A673 (cell line): Measurements from ENCODE around the gene ISOC2. TPM values are rescaled to one million over a fixed set of nuclear protein-coding genes. Genes with fewer than 3 reads are reported as not detected.

ENCODE experiments used
- BruUV-seq: library from RNA; stranded (reverse); fragments of 400-500 nt; replicated peaks from 2 replicates; lab custom pipeline; 2021; lab: Mats Ljungman, UMichigan
- CTCF ChIA-PET: fragments of 300-600 bp; sonication (Branson Sonifier 250); formaldehyde crosslinking; loops from one replicate; lab custom pipeline; 2022; ENCODE audit warnings: antibody characterized with exemption; lab: Charles Lee
- POLR2A ChIA-PET: fragments of 300-600 bp; sonication (Branson Sonifier 250); formaldehyde crosslinking; loops from one replicate; lab custom pipeline; 2022; ENCODE audit warnings: antibody characterized with exemption; ENCODE audit not compliant: low non-redundant PET; lab: Charles Lee
- DNase-seq: peaks from one replicate; pipeline ENCODE4 v3.0.0-alpha.2; 2015; ENCODE audit warnings: low spot score
- H3K27ac ChIP-seq: fragments of 200-600 bp; sonication (generic); 2 replicates; pipeline ENCODE4 v1.5.1; 2016; ENCODE audit warnings: mixed run types, low read depth, mild to moderate bottlenecking, mixed read lengths, antibody characterized with exemption, low read length; ENCODE audit not compliant: poor library complexity, severe bottlenecking
- H3K27me3 ChIP-seq: fragments of 200-600 bp; sonication (generic); replicated peaks from 2 replicates; pipeline ENCODE4 v1.6.1; 2017; ENCODE audit warnings: mixed run types, low read depth, mild to moderate bottlenecking, mixed read lengths, antibody characterized with exemption, low read length; ENCODE audit not compliant: insufficient read depth, poor library complexity
- H3K36me3 ChIP-seq: fragments of 200-600 bp; sonication (generic); 2 replicates; pipeline ENCODE4 v1.6.1; 2016; ENCODE audit warnings: mixed run types, mild to moderate bottlenecking, mixed read lengths, antibody characterized with exemption, low read length; ENCODE audit not compliant: insufficient read depth, poor library complexity, severe bottlenecking
- H3K4me1 ChIP-seq: fragments of 200-600 bp; sonication (generic); 2 replicates; pipeline ENCODE4 v1.6.1; 2017; ENCODE audit warnings: mixed run types, mild to moderate bottlenecking, mixed read lengths, antibody characterized with exemption, low read length; ENCODE audit not compliant: insufficient read depth, poor library complexity, severe bottlenecking
- H3K4me3 ChIP-seq: fragments of 200-600 bp; sonication (generic); 2 replicates; pipeline ENCODE4 v1.5.1; 2016; ENCODE audit warnings: low read depth, mixed run types, mild to moderate bottlenecking, mixed read lengths, low read length; ENCODE audit not compliant: poor library complexity, severe bottlenecking
- H3K9me3 ChIP-seq: fragments of 200-600 bp; sonication (generic); 2 replicates; pipeline ENCODE4 v1.6.1; 2016; ENCODE audit warnings: mixed run types, low read depth, mild to moderate bottlenecking, mixed read lengths, antibody characterized with exemption, low read length; ENCODE audit not compliant: poor library complexity, severe bottlenecking
- CTCF ChIP-seq: fragments of 300-800, 200-600 bp; sonication (generic); conservative IDR thresholded peaks from 2 replicates; pipeline ENCODE4 v1.5.1; 2017; ENCODE audit warnings: low read depth, mild to moderate bottlenecking, antibody characterized with exemption, low read length, moderate library complexity, mixed read lengths
- EZH2 ChIP-seq: fragments of 200-600 bp; sonication (generic); IDR thresholded peaks from 2 replicates; pipeline ENCODE4 v1.6.1; 2017; ENCODE audit warnings: borderline replicate concordance, low read depth, mild to moderate bottlenecking, mixed read lengths, antibody characterized with exemption, low read length; ENCODE audit not compliant: poor library complexity, severe bottlenecking
- intact Hi-C: fragments of 100-400 bp; cut with micrococcal nuclease; formaldehyde crosslinking; loops from one replicate; pipeline ENCODE4 v1.10.0; 2022; ENCODE audit not compliant: unreplicated experiment
- total RNA-seq: library from RNA; stranded (reverse); gene quantifications from 2 replicates; pipeline ENCODE4 v1.2.3, GENCODE V29; 2021

The ISOC2 gene
- total RNA-seq, 1 experiment from 2014 or later: 33.2 TPM

- ChIA-PET POLR2A (no interaction called here), CTCF (no interaction called here)
- Histone ChIP-seq H3K36me3 (no peaks in the 10 kb centered on the region), H3K9me3 (no peaks in the 10 kb centered on the region), H3K27ac (no peak overlapping the region), H3K4me1 (peaks cover 31% of the 10 kb centered on the region), H3K27me3 (no peaks in the 10 kb centered on the region), H3K4me3 (no peak overlapping the region)
- TF ChIP-seq EZH2 (no peak), CTCF (no peak)
- BruUV-seq: no TSS peak
- DNase-seq: no peak
- intact Hi-C loops: loop anchor here (5.0 kb wide), 1 partner anchor 144 kb away; the partner anchor contains the start of gene ZNF865
These were observed 2.2 kb upstream of the ISOC2 start for GRCh38 chr19:55463583-55464031.

GRCh38 chr19:55462722-55463121, 1.3 kb upstream of the ISOC2 start:
- BruUV-seq: no TSS peak
- H3K36me3 ChIP-seq: no peaks in the 10 kb centered on the region
- no peak for DNase-seq
- H3K4me3 ChIP-seq: no peak overlapping the region
- POLR2A ChIA-PET: no interaction called here
- H3K27ac ChIP-seq: no peak overlapping the region
- CTCF ChIA-PET: no interaction called here
- no peaks in the 10 kb centered on the region for H3K27me3 ChIP-seq
- peaks cover 38% of the 10 kb centered on the region for H3K4me1 ChIP-seq
- TF ChIP-seq EZH2 (no peak), CTCF (no peak)
- no peaks in the 10 kb centered on the region for H3K9me3 ChIP-seq
- intact Hi-C loops: loop anchor here (5.0 kb wide), 1 partner anchor 145 kb away; the partner anchor contains the start of gene ZNF865

GRCh38 chr19:55461974-55462626, 658 bp upstream of the ISOC2 start:
- no peaks in the 10 kb centered on the region for H3K36me3 ChIP-seq
- no peak for TF ChIP-seq CTCF
- no peak for TF ChIP-seq EZH2
- ChIA-PET POLR2A (no interaction called here), CTCF (interaction anchor here (0.5 to 1.1 kb wide), 4 partner anchors 42 to 261 kb away, joined by 3 to 4 read pairs (median 3); no protein-coding TSS in a partner anchor)
- H3K27me3 ChIP-seq: no peaks in the 10 kb centered on the region
- BruUV-seq: no TSS peak
- H3K9me3 ChIP-seq: no peaks in the 10 kb centered on the region
- H3K4me3 ChIP-seq: peak overlapping the region; percentile 78
- H3K27ac ChIP-seq: peak overlapping the region; percentile 42
- peaks cover 38% of the 10 kb centered on the region for H3K4me1 ChIP-seq
- intact Hi-C loops: loop anchor here (5.0 kb wide), 1 partner anchor 145 kb away; the partner anchor contains the start of gene ZNF865
- peak; percentile 51 for DNase-seq
